Renal cortical epithelial cell (primary cell): Measurements from ENCODE around the gene RNF17. TPM values are rescaled to one million over a fixed set of nuclear protein-coding genes. Genes with fewer than 3 reads are reported as not detected.

Source experiments
- DNase-seq: peaks from one replicate; pipeline ENCODE4 v3.0.0-alpha.2; 2011; ENCODE audit warnings: low read depth
- total RNA-seq: library from RNA; depleted of rRNA; stranded (reverse); fragments of >200 nt; gene quantifications from 2 replicates; pipeline ENCODE4 v1.2.3, GENCODE V29; 2014

The RNF17 gene
- total RNA-seq, 1 donor from 2014 or later, result not detected

DNA sequence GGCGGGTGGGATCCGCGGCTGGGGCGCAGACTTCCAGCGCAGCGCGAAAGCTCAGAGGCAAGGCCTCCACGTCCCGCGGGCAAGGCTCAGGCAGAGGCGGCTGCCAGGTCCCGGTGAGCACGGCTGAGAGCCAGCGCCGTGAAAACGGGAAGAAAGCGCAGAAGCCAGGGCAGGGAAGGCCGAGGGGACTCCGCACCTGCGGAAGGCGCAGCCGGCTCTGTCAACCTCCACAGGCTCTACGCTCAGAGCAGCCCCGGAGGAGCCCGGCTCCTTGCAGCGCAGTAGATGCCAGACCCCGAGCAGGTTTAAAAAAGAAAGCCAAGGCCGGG, 131.0 kb downstream of the RNF17 start:
- no peak for DNase-seq

DNA sequence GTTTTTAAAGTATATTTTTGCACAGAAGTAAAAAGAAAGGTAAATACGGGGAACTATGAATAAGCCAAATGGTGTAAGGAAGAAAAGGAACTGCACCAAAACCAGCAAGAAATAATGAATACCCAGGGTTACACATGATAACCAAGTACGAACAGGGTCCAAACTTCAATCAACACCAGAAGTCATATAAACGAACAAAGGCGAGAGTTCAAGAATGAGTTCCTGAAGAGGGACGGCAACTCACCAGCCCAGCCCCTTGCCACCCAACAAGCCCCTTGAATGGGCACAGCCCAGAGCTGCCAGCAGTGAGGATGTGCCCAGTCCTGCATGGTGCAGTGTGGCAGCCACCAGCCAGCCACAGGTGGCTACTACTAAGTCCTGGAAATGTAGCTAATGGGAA, 132.1 kb downstream of the RNF17 start:
- no peak for DNase-seq

DNA sequence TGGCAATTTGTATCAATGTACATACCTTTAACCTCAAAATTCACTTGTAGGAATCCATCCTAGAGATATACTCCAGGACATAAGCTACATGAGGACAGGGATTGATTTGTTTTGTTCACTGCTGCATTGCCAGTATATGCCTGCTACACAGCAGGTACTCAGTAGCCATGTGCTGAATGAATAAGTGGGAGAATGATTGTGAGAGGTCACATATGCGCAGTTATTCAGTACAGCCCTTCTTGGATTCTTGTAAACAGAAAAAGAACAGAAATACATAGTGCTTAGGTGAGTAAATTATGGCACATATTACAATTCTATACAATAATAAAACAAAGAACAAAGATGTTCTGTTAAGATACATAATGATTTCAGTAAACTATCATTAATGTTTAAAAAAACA, 133.3 kb downstream of the RNF17 start:
- DNase-seq, result no peak

DNA sequence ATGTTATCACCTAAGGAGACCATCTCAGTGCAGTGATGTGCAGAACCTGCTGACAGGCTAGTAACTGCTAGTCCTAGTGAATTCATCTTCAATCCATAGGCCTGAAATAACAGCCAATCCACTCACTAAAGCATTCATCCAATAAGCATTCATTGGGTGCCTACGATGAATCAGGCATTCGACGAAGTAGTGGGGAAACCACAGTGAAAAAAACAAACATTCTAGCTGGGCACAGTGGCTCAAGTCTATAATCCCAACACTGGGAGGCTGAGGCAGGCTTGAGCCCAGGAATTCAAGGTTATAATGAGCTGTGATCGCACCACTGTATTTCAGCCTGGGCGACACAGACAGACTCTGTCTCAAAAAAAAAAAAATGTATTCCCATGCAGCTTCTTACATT, 135.6 kb downstream of the RNF17 start:
- DNase-seq, result no peak

DNA sequence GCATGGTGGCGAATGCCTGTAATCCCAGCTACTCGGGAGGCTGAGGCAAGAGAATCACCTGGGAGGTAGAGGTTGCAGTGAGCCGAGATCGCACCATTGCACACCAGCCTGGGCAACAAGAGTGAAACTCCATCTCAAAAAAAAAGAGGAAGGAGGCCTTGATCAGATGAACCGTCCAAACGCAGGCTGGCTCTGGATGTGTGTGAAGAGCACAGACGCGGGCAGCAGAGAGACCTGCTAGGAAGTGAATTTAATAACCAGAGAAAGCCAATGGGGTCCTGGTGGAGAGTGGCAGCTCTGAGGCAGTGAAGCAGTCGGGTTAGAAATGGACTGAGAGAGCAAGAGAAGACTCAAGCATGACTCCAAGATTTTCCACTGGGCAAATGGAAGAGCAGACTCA, 136.5 kb downstream of the RNF17 start:
- DNase-seq, result no peak

DNA sequence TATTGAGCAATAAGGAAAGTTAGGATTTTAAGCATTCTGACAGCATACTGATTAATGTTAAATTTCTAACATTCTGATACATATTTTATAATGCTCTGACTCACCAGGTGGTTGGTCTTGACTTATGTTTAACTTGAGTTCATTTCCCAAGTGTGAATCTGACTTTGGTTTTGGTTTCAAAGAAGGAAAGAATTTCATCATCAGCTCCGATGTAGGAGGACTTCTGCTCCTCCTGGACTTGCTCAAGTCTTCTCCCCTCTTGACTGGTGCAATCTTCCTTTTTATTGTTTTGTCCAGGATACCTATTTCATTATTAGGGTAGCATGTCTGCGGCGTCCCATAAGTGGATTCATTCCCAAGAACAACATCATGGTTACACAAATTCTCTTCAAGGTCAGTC, 141.3 kb downstream of the RNF17 start:
- peak; percentile 6 for DNase-seq

DNA sequence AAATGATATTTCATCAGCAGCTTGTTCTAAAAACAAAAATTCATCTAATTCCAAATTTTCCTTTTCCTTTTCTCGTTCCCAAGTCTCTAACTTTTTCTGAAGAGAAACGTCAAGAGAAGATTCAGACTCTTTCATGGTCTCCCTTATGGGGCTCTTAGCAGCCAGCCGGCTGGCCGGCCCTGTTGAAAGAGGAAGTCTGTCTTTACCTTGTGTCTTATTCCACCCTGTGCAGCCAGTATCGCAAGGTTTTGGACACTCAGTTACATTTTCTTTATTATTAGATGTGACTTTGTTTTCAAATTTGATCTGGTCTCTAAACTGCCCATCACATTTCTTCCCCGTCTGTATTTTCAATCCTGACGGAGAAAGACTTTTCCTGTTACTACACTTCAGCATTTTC, 142.3 kb downstream of the RNF17 start:
- no peak for DNase-seq

DNA sequence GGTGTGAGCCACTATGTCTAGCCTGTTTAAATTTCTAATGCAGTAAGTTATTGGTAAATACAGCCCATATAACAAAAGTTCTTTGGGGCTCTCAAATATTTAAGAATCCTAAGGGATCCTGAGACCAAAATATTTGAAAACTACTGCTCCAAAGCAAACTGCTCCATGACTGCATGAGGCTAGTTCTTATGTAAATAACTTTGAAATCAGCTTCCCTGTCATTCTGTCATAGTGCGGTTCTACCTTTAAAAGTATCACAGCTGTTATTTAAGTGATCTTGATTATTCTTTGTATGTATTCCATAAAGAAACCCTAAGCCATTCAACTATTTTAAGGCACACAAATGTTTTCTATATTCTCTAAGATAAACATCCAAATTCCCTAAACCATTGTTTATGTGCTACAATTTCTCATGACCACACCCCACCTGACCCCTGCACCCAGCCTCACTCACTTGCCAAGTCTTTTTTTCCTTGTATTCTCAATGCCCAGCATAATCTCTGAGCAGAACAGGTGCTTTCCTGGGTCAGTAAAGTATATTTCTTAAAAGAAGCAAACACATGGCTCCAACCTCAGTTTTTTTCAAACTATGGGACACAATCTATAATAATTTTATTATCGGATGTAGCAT, 146.6 kb downstream of the RNF17 start:
- no peak for DNase-seq

DNA sequence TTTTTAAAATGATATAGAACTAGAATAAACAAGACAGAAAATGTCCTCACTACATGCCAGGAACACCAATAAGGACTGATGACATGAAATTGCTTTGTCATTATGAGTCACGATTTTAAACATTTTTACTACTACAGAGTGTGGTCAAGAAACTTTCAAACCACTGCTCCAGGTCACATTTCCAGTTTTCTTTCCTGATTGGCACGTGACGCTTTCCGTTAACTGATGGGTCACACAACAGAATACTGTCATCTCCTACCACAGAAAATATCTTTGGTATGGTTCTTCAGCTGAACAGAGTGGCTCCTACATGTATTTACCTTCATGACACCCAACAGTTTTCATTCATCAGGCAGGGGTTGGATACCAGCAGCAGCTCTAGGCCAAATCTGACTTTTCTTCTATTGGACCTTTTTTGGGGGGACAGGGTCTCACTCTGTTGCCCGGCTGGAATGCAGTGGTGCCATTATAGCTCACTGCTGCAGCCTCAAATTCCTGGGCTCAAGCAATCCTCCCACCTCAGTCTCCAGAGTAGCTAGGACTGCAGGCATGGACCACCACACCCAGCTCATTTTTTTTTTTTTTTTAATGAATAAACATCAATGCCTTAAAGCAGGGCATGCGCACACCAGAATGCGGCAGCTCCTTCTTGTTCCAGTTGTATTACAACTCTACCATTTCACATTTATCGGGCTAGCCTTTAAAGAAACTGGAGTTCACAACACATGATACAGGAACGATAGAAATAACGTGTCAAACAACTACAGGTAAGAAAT, 147.4 kb downstream of the RNF17 start:
- DNase-seq, result peak; percentile 49

DNA sequence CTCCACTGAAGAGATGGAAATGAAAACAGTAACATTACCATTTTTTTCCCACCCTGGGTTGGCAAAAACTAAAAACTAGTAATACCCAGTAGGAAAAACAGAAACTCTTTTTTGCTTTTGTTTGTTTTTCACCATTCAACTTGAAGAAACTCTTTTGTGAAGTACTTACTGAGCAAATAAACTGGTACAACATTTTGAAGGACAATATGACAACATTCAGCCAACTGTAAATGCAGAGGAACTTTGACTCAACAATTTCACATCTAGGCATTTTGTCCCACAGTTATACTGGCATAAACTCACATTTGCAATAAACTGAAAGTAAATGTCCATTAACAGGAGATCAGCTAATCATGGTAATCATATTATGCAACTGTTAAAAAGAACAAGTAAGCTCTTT, 152.5 kb downstream of the RNF17 start:
- DNase-seq, result no peak

DNA sequence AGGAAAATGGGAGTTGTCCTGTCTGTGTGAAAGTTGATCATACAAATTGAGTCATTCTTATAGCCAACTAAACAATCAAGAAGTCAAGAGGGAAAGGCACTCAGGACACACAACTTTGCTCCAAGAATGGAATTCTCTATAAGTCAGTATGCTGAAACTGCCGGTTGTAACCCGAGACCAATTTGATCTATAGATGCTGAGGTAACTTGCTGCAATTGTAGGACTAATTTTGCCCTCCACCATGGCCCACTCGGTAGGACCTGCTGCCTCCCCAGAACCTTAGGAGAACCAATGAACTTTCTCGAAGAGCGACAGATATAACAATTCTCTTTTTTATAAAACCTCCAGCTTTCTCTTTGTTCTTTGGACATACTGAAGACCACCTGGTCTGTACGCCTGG, 157.0 kb downstream of the RNF17 start:
- no peak for DNase-seq

DNA sequence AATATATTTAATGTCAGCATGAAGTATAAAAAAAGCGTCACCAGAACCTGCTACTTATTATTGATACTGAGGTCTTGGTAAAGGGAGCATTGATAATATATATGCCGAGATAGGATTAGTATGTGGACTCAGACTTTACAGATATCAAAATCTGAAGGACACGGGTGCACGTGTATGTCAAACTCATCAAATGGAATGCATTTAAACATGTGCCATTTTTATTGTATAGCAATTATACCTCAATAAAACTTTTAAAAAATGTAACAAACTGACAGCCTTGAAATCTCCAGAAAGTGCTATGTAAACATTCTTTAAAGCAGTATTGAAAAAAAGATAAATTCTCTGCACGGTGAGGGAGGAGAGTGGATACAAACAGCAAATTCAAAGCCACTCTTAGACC, 157.9 kb downstream of the RNF17 start:
- no peak for DNase-seq

DNA sequence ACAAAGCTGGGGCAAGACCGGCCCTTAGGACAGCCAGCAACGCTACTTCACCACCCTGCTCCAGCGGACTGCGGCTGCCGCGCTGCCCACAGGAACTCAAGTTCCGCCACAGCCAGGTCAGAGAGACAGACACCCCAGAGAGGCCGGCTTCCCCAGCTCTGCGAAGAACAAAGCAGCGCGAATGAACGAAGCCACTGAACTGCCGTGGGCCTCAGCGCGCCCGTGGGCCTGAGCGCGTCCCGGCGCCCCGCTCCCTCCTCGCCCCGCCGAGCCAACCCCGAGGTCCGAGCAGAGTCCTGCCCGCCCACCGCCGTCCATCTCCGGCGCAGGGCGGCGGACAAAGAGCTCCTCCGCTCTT, 158.4 kb downstream of the RNF17 start:
- DNase-seq, result peak; percentile 20

DNA sequence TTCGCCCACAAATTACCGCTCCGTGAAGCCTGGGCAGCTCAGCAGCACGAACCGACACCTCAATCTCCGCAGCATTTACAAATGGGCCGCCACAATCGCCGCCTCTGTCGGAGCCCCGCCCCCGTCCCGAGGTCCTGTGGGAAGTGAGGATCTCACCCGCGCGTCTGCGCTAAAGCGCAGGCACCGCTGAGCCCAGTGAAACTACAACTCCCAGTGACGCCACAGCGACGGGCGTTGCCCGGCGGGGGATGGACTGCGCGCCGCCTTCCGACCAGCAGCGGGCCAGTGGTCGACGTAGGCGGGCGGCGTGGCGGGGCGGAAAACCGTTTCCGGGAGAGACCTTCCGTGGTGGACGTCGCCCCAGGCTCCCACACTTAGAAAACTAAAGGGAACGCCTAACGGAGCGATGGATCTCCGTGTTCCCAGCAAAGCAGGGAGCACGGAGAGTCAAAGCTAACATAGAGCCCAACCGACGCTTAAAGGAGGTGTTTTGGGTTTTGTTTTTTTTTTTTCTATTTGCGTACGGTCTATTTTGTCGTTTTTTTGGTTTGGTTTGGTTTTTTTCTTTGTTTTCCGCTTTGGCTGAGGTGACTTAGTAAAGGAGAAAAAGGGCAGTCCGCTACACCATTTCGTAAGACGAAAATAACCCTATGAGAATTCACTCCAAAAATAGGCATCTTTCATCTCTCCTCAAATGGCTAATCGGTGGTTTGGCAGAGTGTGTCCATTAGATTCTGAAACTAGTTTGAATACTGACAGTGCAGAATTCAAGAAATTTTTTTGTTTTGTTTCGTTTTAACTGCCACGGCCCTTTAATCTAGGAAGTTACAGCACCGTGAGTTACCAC, 159.0 kb downstream of the RNF17 start:
- DNase-seq, result peak; percentile 93

DNA sequence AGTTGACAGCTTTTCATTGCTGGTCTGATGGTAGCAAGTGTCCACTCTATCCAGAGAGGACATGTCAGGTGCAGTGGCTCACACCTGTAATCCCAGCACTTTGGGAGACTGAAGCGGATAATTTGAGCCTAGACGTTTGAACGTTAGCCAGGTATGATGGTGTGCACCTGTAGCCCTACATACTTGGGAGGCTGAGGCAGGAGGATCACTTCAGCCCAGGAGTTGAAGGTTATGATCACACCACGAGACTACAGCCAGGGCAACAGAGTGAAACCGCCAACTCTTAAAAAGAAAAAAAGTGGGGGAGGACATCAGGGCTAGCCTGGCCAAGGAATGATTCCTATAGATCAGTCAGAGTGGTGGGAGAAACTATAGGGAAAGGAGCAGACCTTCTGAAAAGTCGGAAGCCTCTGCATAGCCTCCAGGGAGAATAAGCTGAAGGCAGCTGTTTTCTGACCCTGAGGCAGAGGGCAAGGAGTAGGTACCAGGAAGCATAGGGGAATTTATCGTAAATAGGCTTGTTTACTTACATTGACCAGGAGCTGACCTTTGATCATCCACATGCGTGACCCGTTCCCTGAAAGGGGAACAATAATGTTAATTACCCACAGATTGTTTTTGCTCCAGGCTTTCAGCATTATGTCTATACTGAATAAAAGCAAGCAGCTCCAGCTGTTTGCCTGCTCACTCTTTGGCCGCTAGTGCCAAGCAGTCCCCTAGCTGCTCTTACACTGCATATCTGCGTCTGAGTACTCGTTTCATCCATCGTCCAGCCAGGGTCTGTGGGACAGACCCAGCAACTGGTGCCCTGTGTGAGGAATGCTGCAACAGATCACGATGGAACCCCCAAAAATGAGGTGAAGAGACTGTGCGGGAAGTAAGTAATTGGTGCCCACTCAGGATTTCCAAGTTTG, 161.6 kb downstream of the RNF17 start:
- no peak for DNase-seq

DNA sequence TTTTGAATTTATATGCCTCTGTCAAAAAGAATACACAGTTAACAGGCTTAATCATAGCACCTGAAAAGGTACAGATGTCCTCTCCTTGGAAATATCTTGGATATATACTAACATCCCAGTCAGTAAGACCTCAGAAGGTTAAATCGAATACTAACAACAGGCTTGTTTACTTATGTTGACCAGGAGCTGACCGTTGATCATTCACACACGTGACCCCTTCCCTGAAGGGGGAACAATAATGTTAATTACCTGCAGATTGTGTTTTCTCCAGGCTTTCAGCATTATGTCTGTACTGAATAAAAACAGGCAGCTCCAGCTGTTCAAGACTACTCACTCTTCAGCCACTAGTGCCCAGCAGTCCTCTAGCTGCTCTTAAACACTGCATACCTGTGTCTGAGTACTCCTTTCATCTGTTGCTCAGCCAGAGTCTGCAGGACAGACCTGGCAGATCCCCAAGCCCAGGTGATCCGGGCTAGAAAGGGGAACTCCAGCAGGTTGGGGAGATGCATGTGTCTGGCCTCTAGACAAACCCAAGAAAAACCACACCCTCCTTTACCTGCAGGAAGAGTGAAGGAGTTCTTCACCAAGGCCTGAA, 163.9 kb downstream of the RNF17 start:
- no peak for DNase-seq

DNA sequence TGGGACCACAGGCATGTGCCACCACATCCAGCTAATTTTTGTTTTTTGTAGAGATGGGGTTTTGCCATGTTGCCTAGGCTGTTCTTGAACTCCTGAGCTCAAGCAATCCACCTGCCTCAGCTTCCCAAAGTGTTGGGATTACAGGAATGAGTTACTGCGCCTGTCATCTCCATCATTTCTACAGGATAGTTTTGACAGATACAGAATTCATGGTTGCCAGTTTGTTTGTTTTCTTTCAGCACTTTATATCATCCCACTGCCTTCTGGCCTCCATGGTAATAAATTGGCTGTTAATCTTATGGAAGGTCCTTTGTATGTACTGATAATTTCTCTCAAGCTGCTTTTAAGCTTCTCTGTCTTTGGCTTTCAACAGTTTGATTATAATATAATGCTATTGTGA, 165.2 kb downstream of the RNF17 start:
- DNase-seq, result no peak
